Chondrocyte (in vitro differentiated cells): ENCODE measurements around the gene SLIT3. TPM values are rescaled to one million over a fixed set of nuclear protein-coding genes. Genes with fewer than 3 reads are reported as not detected.

Experiments
- DNase-seq: peaks from one replicate; pipeline ENCODE4 v3.0.0; 2021; ENCODE audit warnings: mixed read lengths, low spot score
- H3K27ac Mint-ChIP-seq: one replicate; pipeline ENCODE4 v1.8.0; 2021; ENCODE audit warnings: mild to moderate bottlenecking, moderate library complexity, mixed read lengths; ENCODE audit not compliant: unreplicated experiment
- H3K27me3 Mint-ChIP-seq: 2 replicates; pipeline ENCODE4 v1.8.0; 2021; ENCODE audit warnings: low read depth, mixed read lengths
- H3K36me3 Mint-ChIP-seq: 2 replicates; pipeline ENCODE4 v1.8.0; 2021; ENCODE audit warnings: low read depth, mixed read lengths
- H3K4me1 Mint-ChIP-seq: 2 replicates; pipeline ENCODE4 v1.8.0; 2021; ENCODE audit warnings: low read depth, mild to moderate bottlenecking, mixed read lengths
- H3K4me3 Mint-ChIP-seq: one replicate; pipeline ENCODE4 v1.8.0; 2021; ENCODE audit warnings: mild to moderate bottlenecking, moderate library complexity, mixed read lengths; ENCODE audit not compliant: unreplicated experiment
- H3K9me3 Mint-ChIP-seq: 2 replicates; pipeline ENCODE4 v1.8.0; 2021; ENCODE audit warnings: low read depth, mixed read lengths
- total RNA-seq: library from RNA; stranded (reverse); gene quantifications from 3 replicates; pipeline ENCODE4 v1.2.1, GENCODE V29; 2021
- TF ChIP-seq, protein P1 (sequence below): fragments of 200-600 bp; sonication (generic); IDR thresholded peaks from 2 replicates; pipeline ENCODE4 v1.5.0; 2021; ENCODE audit warnings: antibody characterized with exemption, mild to moderate bottlenecking, moderate library complexity

The SLIT3 gene
- total RNA-seq, 1 donor from 2014 or later = 116 TPM

DNA sequence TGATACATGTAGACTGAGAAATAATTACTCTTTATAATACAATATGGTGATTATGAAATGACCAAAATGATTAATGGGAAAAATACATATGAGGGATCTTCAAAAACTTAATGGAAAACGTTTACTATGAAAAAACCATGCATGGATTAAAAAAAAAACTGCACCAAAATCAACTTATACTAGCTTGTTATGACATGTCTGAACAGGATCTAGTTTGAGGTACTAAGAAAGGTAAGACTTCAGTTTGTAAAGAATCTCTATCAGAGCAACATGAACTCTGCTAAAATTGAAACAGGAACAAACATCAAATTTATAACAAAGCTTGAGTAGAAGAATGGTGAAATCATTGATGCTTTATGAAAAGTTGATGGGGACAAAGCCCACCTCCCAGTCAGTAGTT lies 178.0 kb downstream of the SLIT3 start:
- TF ChIP-seq, protein P1, sequence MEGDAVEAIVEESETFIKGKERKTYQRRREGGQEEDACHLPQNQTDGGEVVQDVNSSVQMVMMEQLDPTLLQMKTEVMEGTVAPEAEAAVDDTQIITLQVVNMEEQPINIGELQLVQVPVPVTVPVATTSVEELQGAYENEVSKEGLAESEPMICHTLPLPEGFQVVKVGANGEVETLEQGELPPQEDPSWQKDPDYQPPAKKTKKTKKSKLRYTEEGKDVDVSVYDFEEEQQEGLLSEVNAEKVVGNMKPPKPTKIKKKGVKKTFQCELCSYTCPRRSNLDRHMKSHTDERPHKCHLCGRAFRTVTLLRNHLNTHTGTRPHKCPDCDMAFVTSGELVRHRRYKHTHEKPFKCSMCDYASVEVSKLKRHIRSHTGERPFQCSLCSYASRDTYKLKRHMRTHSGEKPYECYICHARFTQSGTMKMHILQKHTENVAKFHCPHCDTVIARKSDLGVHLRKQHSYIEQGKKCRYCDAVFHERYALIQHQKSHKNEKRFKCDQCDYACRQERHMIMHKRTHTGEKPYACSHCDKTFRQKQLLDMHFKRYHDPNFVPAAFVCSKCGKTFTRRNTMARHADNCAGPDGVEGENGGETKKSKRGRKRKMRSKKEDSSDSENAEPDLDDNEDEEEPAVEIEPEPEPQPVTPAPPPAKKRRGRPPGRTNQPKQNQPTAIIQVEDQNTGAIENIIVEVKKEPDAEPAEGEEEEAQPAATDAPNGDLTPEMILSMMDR = no peak
- no peak overlapping the region for H3K4me3 Mint-ChIP-seq
- H3K9me3 Mint-ChIP-seq = no peaks in the 10 kb centered on the region
- no peaks in the 10 kb centered on the region for H3K27me3 Mint-ChIP-seq
- H3K4me1 Mint-ChIP-seq = peaks cover 26% of the 10 kb centered on the region
- DNase-seq = no peak
- no peak overlapping the region for H3K27ac Mint-ChIP-seq
- H3K36me3 Mint-ChIP-seq = peaks cover 19% of the 10 kb centered on the region

GRCh38 chr5:169121630-169122420 lies 179.1 kb downstream of the SLIT3 start:
- TF ChIP-seq, protein P1 = no peak
- no peaks in the 10 kb centered on the region for H3K27me3 Mint-ChIP-seq

GRCh38 chr5:169119288-169120048 lies 181.5 kb downstream of the SLIT3 start:
- no peaks in the 10 kb centered on the region for H3K27me3 Mint-ChIP-seq

More at GRCh38 chr5:169121630-169122420, 179.1 kb downstream of the SLIT3 start:
- Mint-ChIP-seq H3K4me1 (peaks cover 24% of the 10 kb centered on the region), H3K9me3 (no peaks in the 10 kb centered on the region), H3K27ac (peak overlapping the region; percentile 45), H3K36me3 (peaks cover 19% of the 10 kb centered on the region), H3K4me3 (no peak overlapping the region)
- no peak for DNase-seq

GRCh38 chr5:169116961-169117461 lies 183.9 kb downstream of the SLIT3 start:
- Mint-ChIP-seq H3K4me1 (peaks cover 9% of the 10 kb centered on the region), H3K9me3 (no peaks in the 10 kb centered on the region), H3K36me3 (peaks cover 17% of the 10 kb centered on the region), H3K4me3 (no peak overlapping the region), H3K27me3 (no peaks in the 10 kb centered on the region), H3K27ac (no peak overlapping the region)
- DNase-seq = no peak
- TF ChIP-seq, protein P1 = peak; percentile 29

More at GRCh38 chr5:169119288-169120048, 181.5 kb downstream of the SLIT3 start:
- H3K27ac Mint-ChIP-seq = no peak overlapping the region
- TF ChIP-seq, protein P1 = no peak
- H3K4me1 Mint-ChIP-seq = peaks cover 7% of the 10 kb centered on the region
- peaks cover 17% of the 10 kb centered on the region for H3K36me3 Mint-ChIP-seq
- no peaks in the 10 kb centered on the region for H3K9me3 Mint-ChIP-seq
- no peak overlapping the region for H3K4me3 Mint-ChIP-seq
- DNase-seq = no peak

DNA sequence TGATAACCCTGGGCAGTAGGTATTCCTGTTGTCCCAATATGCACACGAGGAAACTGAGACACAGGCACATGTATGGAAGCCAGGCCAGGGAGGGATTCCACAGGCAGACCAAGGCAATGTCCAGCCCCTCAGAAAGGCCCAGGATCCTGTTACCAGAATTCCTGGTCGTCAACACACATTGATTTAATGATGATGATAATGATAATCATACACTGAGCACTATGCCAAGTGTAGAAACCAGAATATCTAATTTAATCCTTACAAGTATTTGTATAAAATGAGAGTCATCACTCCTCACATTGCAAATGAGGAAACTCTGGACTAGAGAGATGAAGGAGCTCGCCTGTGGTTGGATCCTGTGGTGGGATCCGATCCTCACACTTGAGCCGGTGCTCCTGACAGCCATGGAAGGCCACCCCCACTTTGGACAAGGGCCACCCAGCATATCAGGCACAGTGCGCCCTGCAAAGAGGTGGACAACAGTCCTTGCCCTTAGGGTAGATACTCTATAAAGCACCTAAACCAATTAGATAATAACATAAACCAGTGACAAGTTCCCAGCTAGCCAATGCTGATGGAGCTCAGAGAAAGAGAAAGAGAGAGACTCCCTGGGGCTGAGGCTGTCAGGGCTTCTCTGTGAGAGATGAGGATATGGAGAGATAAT lies 185.3 kb downstream of the SLIT3 start:
- peaks cover 6% of the 10 kb centered on the region for H3K4me1 Mint-ChIP-seq

More for the DNA sequence above, 185.3 kb downstream of the SLIT3 start:
- no peaks in the 10 kb centered on the region for H3K27me3 Mint-ChIP-seq
- H3K36me3 Mint-ChIP-seq = peaks cover 20% of the 10 kb centered on the region
- TF ChIP-seq, protein P1 = no peak
- H3K4me3 Mint-ChIP-seq = no peak overlapping the region
- DNase-seq = no peak
- no peaks in the 10 kb centered on the region for H3K9me3 Mint-ChIP-seq
- no peak overlapping the region for H3K27ac Mint-ChIP-seq
